Cardiac septum (tissue), 1 donor: ENCODE measurements around the gene CDH13. TPM values are rescaled to one million over a fixed set of nuclear protein-coding genes. Genes with fewer than 3 reads are reported as not detected.

ENCODE experiments used
- DNase-seq: peaks from one replicate; pipeline ENCODE4 v3.0.0-alpha.2; 2020; ENCODE audit warnings: low spot score
- intact Hi-C: fragments of 100-400 bp; cut with DNase I; formaldehyde crosslinking; loops from one replicate; pipeline ENCODE4 v1.14.0; 2022
- total RNA-seq: library from RNA; stranded (reverse); fragmentation: NEBNext Ultra II Directional; extraction: Animal tissue kit (Norgen Biotek cat#: 25700); gene quantifications from one replicate; pipeline ENCODE4 v1.2.1, GENCODE V29; 2021
- donor health status: DM: no; HTN: no; CAD: no.

Gene CDH13
- total RNA-seq, 1 donor from 2014 or later = 108 TPM

DNA sequence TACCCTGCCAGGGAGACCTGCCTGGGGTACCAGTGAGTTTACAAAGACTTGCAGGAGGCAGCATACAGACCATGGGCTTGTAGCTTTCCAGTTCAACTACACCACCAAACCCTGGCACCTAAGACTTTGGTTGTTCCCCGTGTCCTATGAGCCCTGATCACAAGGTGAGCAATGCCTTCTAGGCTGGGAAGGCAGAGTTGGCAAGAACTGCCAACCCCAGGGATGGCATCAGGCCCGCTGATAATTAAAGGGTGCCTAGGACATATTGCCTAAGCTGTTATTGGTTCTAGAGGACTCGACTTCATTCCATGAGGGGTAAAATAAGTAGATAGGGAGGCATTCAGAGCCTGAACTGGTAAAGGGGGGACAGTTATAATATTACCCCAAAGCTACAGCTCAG is 41.3 kb downstream of the CDH13 start:
- intact Hi-C loops = no loop called here
- no peak for DNase-seq

DNA sequence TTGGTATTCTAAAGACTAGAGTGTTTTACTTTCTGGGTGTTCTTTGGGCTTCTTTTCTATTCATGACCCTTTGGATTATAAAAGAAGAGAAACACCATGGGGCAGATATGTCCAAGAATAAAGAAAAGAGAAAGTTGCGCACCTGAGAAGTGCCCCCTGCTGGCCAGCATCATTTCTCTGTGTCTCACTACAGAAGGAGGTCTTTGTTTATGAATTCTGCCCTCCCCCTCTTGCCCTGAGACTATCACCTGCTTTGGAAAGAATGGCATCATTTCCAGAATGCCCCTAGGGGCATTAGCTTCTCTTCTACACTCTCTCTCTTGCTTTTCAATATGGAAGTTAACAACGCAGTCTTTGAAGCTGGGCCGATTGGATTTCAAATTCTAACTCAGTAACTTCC is 45.0 kb downstream of the CDH13 start:
- intact Hi-C loops = no loop called here
- no peak for DNase-seq

GRCh38 chr16:82672676-82673075 is 45.9 kb downstream of the CDH13 start:
- intact Hi-C loops = no loop called here
- no peak for DNase-seq

GRCh38 chr16:82675300-82675699 is 48.5 kb downstream of the CDH13 start:
- no peak for DNase-seq
- intact Hi-C loops = no loop called here

- intact Hi-C loops = no loop called here
- no peak for DNase-seq
Measured at GRCh38 chr16:82681592-82681991, 54.8 kb downstream of the CDH13 start.

GRCh38 chr16:82682767-82683166 is 56.0 kb downstream of the CDH13 start:
- intact Hi-C loops = no loop called here
- DNase-seq = no peak

- DNase-seq = no peak
- intact Hi-C loops = no loop called here
Measured at GRCh38 chr16:82684256-82684655, 57.5 kb downstream of the CDH13 start.

DNA sequence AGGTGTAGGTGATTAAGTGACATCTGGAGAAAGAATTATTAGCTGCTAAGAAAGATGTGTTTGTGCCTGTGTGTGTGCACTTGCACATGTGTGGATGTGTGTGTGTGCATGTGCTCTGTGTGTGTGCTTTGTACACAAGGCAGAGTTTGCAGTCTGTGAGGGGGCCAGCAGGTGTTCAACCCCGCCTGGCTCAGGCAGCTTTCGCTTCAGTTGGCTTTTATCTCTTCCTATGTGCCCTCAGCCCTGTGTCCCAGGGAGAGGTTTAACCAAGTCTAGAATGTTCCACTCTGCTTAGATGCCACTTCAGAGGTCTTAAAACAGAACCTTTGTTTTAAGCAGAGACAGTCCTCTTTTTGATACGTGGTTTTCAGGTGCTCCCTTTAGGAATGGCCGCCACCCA is 58.8 kb downstream of the CDH13 start:
- DNase-seq = no peak
- intact Hi-C loops = no loop called here

DNA sequence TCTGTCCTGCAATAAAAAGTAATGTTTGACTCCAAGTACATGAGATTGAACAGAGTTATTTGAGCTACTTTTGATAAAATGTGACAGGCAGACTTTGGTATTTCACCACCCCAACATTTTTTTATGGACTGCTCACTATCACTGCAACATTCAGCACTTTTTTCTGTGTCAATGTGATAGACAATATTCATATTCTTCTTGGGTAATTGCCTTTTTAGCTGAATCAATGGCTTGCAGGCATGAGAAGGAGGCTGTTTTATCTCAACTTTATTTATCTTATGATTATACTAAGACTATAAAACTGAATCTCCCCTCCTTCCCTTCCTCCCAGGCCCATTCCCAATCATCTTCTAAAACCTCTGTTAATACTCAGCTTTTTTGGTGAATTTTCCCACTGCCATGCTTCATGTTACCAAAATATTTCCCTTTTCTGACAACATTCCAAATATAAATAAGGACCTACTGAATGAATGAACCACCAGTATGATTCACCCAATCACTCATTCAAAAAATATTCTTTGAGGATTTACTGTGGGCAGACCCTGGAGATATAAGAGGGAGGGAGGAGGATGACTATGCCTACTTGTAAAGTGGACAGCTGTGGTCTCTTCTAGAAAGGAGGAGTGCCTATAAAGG is 67.6 kb downstream of the CDH13 start:
- intact Hi-C loops = no loop called here

DNA sequence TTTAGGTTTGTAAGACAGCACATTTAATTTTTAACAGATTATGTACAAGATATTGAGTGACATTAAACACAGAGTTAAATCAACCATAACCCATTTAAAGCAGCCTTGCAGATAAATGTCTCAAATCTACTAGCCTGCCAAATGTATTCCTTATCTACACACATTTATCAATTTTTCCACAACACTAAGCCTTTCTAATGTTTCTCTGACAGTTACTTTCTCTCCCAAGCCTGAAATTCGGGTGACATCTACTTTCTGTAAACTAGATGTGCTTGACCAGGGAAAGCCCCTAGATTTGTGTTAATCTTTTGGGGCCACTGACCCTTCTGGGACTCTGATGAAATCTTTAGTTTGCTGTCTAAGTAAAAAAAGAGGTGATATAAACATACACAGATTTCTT is 69.0 kb downstream of the CDH13 start:
- no peak for DNase-seq
- intact Hi-C loops = no loop called here

More for the DNA sequence above, 67.6 kb downstream of the CDH13 start:
- DNase-seq = no peak

DNA sequence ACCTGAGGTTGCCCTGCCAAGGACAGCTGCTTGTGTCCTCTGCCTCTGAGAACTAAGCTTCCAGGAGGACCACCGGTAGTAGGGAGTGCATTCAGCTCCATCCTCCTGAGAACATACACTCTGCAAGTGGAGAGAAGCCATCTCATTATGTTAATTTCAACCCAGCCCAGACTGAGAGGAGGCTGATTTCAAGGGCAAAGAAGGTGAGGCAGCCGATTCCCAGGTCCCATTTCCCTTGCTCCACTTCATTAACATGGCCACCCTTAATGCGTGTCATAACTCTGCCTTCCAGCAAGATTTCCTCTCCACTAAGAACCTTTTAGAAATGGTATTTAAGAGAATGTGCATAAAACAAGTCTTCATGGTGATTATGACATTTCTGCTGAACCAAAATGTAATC is 72.5 kb downstream of the CDH13 start:
- DNase-seq = no peak
- intact Hi-C loops = no loop called here

GRCh38 chr16:82699711-82700495 is 73.1 kb downstream of the CDH13 start:
- DNase-seq = no peak
- intact Hi-C loops = loop anchor here (2.0 to 5.0 kb wide), 3 partner anchors 37 to 71 kb away; no protein-coding TSS in a partner anchor

DNA sequence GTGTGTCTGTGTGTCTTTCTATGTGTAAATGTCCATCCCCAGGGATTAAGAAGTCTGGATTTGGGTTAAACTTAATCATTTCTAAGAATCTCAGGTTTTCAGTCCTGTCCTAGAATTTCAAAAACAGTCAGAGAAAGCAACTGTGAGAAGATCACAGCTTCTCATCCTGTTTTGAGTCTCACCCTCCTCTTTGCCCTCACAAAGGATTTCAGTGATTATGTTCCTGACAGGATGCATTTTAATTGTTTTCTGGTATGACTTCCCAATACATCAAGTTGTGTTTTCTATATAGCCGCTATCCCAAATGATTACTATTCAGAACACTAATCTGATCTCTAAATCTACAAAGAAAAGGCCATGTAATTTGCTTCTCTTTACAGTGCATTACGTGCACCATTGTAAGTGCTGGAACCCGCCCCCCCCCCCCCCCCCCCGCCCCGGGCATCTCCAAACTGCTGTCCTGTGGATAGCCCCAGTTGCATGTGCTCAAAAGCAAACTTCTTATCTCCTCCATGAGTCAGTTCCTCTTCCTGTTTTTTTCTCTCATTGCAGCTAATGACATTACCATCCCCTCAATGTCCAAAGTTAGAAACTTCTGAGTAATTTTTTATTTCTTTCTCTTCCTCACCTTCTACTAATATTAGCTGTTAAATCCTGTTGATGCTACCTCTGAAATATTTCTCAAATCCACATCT is 73.9 kb downstream of the CDH13 start:
- DNase-seq = no peak
- intact Hi-C loops = loop anchor here (2.0 to 5.0 kb wide), 3 partner anchors 37 to 72 kb away; no protein-coding TSS in a partner anchor

DNA sequence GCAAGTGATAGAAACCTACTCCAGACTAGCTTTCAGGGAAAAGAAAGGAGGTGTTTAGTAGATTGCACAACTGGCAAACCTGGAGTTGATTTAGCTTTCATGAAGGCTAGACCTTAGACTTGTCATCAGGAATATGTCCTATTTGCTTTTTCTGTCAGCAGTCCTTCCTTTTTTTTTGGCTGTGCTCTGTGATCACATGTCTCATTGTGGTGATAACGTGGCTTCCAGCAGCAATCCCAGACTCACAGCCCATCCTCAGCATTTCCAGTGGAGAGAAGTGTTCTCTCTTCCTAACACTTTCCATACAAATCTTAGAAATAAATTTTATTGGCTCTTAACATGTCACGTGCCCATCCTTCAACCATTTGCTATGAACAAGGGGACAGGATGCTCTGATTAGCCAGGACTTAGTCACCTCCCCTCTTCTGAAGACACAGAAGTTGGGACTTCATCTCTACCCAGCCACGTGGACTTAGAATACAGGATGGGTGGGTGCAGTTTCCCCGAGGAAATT is 74.7 kb downstream of the CDH13 start:
- DNase-seq = no peak
- intact Hi-C loops = loop anchor here (2.0 to 5.0 kb wide), 3 partner anchors 36 to 73 kb away; no protein-coding TSS in a partner anchor

DNA sequence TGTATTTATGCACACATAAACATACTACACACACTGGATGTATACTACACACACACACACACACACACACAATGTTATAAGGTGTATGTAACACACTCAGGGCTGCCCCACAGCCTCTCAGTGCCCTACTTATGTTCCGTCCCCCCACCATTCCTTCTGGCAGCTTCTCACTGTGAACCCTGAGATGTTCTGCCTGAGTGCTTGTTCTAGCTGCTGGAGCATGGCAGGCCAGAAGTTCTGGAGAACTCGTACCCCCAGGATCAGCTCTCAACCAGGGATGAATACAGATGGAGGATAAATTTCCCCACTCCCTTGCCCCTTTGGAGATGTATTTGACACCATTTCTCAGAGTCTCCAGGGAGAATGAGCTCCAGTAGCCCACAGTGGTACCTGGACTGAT is 76.4 kb downstream of the CDH13 start:
- no peak for DNase-seq
- intact Hi-C loops = loop anchor here (5.0 kb wide), 2 partner anchors 34 to 51 kb away; no protein-coding TSS in a partner anchor

GRCh38 chr16:82703871-82704768 is 77.4 kb downstream of the CDH13 start:
- intact Hi-C loops = loop anchor here (5.0 kb wide), 2 partner anchors 33 to 52 kb away; no protein-coding TSS in a partner anchor
- no peak for DNase-seq

- DNase-seq = no peak
- intact Hi-C loops = no loop called here
Measured at GRCh38 chr16:82709987-82710386, 83.2 kb downstream of the CDH13 start.

DNA sequence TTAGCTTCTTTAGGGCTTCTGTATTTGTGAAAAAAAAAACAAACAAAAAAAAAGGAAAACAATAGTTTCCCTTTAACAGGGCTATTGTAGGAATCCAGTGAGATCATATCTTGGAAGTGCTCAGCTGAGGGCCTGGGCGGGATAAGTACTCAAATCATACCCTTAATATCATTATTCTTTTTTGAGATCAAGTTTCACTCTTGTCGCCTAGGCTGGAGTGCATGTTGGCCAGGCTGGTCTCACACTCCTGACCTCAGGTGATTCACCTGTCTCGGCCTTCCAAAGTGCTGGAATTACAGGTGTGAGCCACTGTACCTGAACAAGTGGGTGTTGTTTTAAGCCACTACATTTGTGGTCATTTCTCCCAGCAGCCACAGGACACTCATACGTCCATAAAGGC is 87.0 kb downstream of the CDH13 start:
- intact Hi-C loops = no loop called here
- no peak for DNase-seq

DNA sequence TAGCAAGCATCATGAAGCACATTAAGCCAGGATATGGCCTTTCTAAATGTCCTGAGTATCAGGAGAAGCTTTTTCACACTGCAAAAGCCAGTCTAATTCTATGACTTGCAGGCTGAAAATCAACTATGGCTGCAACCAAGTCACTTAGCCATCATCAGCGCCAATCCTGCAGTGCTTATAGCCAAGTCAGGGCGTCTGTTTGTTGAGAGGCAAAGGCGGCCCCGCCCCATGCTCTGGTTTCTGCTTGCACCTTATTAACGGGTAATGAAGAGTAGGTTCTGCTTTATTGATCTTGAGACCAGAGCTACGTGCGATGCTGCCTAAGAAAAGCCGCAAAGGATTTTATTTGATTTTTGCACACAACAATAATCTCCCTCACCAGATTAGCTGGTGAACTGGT is 88.4 kb downstream of the CDH13 start:
- intact Hi-C loops = no loop called here
- DNase-seq = no peak
